ENCODE measurements around the gene RPL37. TPM values are rescaled to one million over a fixed set of nuclear protein-coding genes. Genes with fewer than 3 reads are reported as not detected.

The RPL37 gene
- total RNA-seq, 1 experiment from 2014 or later = 1,279 TPM

- ChIA-PET RAD21 (ENCODE audit: low non-redundant PET in 1 of 2, low total read pairs in 2 of 2, uncharacterized antibody in 2 of 2, unreplicated experiment in 2 of 2) (no interaction called here), POLR2A (no interaction called here), CTCF (no interaction called here)
- Histone ChIP-seq H3K4me1 (ENCODE audit: control insufficient read depth in 1 of 2, insufficient read depth in 2 of 2, low read length in 2 of 2) (no peaks in the 10 kb centered on the region), H3K9me3 (ENCODE audit: control insufficient read depth in 1 of 2, insufficient read depth in 1 of 2, low read depth in 1 of 2, low read length in 2 of 2) (no peaks in the 10 kb centered on the region), H3K27me3 (ENCODE audit: insufficient read depth, low read length) (no peaks in the 10 kb centered on the region), H3K9ac (ENCODE audit: low read length) (no peak overlapping the region), H3K27ac (ENCODE audit: low read depth, low read length) (no peak overlapping the region), H3K4me2 (ENCODE audit: low read length) (no peak overlapping the region), H3K4me3 (replicated peaks in 1 of 2; ENCODE audit: low read depth in 1 of 2, low read length in 2 of 2) (no peak overlapping the region), H3K9me2 (ENCODE audit: insufficient read depth) (no peaks in the 10 kb centered on the region), H3K36me3 (ENCODE audit: control insufficient read depth in 1 of 2, insufficient read depth in 2 of 2, low read length in 2 of 2) (no peaks in the 10 kb centered on the region), H3K79me2 (ENCODE audit: insufficient read depth, low read length) (no peaks in the 10 kb centered on the region), H2AFZ (ENCODE audit: low read depth, low read length, poor library complexity, severe bottlenecking) (no peak overlapping the region), H4K20me1 (ENCODE audit: insufficient read depth) (no peaks in the 10 kb centered on the region)
- BruUV-seq (replicated peaks) = no TSS peak
- ATAC-seq (no peak), DNase-seq (ENCODE audit: low read depth, low spot score) (no peak)
- no peak for TF ChIP-seq SRF (IDR thresholded peaks at IDR 0.05; ENCODE audit: low read depth)
- intact Hi-C loops (cut with micrococcal nuclease) = no loop called here
Observed at GRCh38 chr5:40847525-40847924, 12.5 kb upstream of the RPL37 start.

GRCh38 chr5:40846371-40846770, 11.3 kb upstream of the RPL37 start:
- ATAC-seq (no peak), DNase-seq (ENCODE audit: low read depth, low spot score) (no peak)
- Histone ChIP-seq H3K4me3 (replicated peaks in 1 of 2; ENCODE audit: low read depth in 1 of 2, low read length in 2 of 2) (no peak overlapping the region), H3K27me3 (ENCODE audit: insufficient read depth, low read length) (no peaks in the 10 kb centered on the region), H3K79me2 (ENCODE audit: insufficient read depth, low read length) (no peaks in the 10 kb centered on the region), H3K9ac (ENCODE audit: low read length) (no peak overlapping the region), H3K4me1 (ENCODE audit: control insufficient read depth in 1 of 2, insufficient read depth in 2 of 2, low read length in 2 of 2) (no peaks in the 10 kb centered on the region), H4K20me1 (ENCODE audit: insufficient read depth) (no peaks in the 10 kb centered on the region), H3K36me3 (ENCODE audit: control insufficient read depth in 1 of 2, insufficient read depth in 2 of 2, low read length in 2 of 2) (no peaks in the 10 kb centered on the region), H3K4me2 (ENCODE audit: low read length) (no peak overlapping the region), H3K9me2 (ENCODE audit: insufficient read depth) (no peaks in the 10 kb centered on the region), H3K27ac (ENCODE audit: low read depth, low read length) (no peak overlapping the region), H3K9me3 (ENCODE audit: control insufficient read depth in 1 of 2, insufficient read depth in 1 of 2, low read depth in 1 of 2, low read length in 2 of 2) (no peaks in the 10 kb centered on the region), H2AFZ (ENCODE audit: low read depth, low read length, poor library complexity, severe bottlenecking) (no peak overlapping the region)
- ChIA-PET RAD21 (ENCODE audit: low non-redundant PET in 1 of 2, low total read pairs in 2 of 2, uncharacterized antibody in 2 of 2, unreplicated experiment in 2 of 2) (no interaction called here), CTCF (no interaction called here), POLR2A (no interaction called here)
- BruUV-seq (replicated peaks) = no TSS peak
- intact Hi-C loops (cut with micrococcal nuclease) = no loop called here
- TF ChIP-seq ELF1 (IDR thresholded peaks at IDR 0.05; ENCODE audit: borderline replicate concordance, low read depth) (no peak), RAD21 (IDR thresholded peaks at IDR 0.05; ENCODE audit: low read depth) (no peak), SIN3A (IDR thresholded peaks at IDR 0.05; ENCODE audit: low read depth) (no peak), ZNF274 (IDR thresholded peaks at IDR 0.05; ENCODE audit: low read depth, low read length) (no peak), ZFX (IDR thresholded peaks at IDR 0.05) (no peak), SP1 (IDR thresholded peaks at IDR 0.05; ENCODE audit: low read depth) (no peak), ATF3 (IDR thresholded peaks at IDR 0.05) (no peak), MAX (IDR thresholded peaks at IDR 0.05) (no peak), ZBTB33 (IDR thresholded peaks at IDR 0.05; ENCODE audit: extremely low read depth, insufficient replicate concordance, low read length) (no peak), POLR2AphosphoS5 (IDR thresholded peaks at IDR 0.05; ENCODE audit: low read depth, low read length) (no peak), REST (IDR thresholded peaks at IDR 0.05; ENCODE audit: low read depth) (no peak), CTCF (IDR thresholded peaks at IDR 0.05 in 2 of 3, conservative IDR thresholded peaks at IDR 0.05 in 1 of 3; ENCODE audit: borderline replicate concordance in 1 of 3, insufficient read depth in 1 of 3, low read depth in 2 of 3, low read length in 2 of 3) (no peak), EZH2 (IDR thresholded peaks at IDR 0.05) (no peak)
